ENCODE results near the gene TVP23A.
"Not testable (repeated sequence)": the region's sequence is repeated elsewhere in the genome, so short reads cannot be mapped to it uniquely, and the experiment has no call there.

Gene TVP23A

DNA sequence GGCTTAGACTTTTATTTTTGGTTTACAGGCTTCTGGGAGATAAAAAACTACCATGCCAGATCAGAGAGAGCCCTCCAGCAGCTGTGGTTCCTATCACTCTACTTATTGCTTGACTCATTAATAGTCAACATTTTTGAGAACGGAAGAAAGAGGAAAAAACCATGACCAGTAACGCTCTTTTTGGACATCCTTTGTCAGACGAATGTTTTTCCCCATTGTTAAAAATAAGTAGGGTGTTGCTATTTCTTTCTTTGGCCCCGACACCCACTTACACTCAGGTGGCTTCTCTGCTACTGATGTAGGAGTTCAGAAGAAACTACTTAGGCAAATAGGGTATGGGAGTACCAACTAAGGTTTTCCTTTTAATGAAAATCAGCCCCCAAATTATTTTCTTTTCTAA, 27.5 kb downstream of the TVP23A start:
- no peak for DNase-seq

DNA sequence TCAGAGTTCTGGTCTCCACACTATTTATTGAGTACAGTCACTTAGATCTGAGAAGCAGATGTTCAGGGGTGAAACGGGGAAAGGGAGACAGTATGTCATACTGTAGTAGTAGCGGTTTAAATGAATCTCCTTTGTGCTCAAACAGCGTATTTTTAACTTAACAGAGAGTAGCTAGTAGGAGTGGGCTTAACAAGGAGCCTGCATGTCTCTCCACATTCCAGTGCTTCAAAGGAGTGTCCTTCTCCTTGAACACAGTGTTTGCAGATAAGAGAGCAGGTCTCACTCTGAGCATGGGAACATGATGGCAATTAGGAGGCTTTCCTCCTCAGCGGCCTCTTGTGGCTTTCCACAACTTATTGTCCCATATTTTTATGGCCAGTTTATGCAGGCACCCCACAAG, 30.0 kb downstream of the TVP23A start:
- not testable (repeated sequence) for DNase-seq

DNA sequence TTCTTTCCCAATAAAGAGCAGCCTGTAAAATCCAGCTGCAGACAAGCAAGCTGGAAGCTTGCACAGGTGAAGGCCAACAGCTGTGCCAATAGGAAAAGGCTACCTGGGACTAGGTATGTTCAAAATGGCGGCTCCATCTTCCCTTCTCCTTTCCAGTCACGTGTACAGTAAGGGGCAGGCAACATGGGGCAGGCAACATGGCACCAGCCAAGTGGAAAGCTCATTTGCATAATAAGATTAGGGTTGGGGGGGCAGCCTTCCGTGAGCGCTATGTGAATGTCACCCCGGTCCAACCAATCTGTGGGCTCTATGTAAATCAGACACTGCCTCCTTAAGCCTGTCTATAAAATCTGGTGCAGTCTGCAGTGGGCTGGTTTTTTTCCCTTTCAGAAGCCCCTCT, 31.3 kb downstream of the TVP23A start:
- DNase-seq: no peak

DNA sequence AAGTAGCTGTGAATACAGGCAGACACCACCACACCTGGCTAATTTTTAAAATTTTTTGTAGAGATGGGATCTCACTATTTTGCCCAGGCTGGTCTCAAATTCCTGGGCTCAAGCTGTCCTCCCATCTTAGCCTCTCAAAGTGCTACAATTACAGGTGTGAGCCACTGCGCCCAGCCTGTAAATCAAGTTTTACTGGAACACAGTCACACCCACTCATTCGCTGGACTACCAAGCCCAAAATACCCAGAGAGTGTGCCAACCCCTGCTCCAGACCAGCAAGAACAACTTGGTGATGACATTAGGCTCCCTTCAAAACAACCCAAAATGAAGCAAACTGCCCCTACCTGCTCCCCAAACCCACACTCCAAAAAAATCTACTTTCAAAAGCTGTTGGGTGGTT, 36.0 kb downstream of the TVP23A start:
- DNase-seq: no peak

DNA sequence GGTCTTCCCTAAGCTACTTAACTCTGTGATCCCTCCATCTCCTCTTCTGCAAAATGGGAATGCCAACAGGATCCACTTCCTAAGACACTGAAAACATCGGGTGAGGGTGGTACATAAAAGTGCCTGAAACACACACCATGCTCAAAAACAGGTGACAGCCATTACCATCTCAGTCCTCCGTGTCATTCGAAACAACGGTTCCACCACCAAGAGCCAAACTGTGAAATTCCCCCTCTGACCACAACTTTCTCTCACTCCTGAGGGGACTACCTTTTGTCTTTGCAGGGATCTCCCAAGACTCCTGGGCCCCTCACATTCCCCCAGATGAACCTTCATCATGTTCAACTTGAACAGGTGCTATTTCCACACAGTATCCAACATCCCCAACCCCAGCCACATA, 38.0 kb downstream of the TVP23A start:
- DNase-seq: no peak

DNA sequence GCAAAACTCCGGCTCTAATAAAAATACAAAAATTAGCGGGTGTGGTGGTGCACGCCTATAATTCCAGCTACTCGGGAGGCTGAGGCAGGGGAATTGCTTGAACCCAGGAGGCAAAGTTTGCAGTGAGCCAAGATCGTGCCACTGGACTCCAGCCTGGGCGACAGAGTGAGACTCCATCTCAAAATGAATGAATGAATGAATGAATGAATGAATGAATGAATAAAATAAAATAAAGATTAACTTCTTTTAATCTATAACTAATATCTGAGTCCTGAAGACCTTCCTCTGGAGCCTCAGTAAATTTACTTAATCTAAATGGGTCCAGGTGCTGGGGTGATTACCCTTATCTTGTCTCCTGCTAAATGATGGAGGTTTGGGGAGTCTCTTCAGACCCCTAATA, 38.7 kb downstream of the TVP23A start:
- DNase-seq: not testable (repeated sequence)

DNA sequence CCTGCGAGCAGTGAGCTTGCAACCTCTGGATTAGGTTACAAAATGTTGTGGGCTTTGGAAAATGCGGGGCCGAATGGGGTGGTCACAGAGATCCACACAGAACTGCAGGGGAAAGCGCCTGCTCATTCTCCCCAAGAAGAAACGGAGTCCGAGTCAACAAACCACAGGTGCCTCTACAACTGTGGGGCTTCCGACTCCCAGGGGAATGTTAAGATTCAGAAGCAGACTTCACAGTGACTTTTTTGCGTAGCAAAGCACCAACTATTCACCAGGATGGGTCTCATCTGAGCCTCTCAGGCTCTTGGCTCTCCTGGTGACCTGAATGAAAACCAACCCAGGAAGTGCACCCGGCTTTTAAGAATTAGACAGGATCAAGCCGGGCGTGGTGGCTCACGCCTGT, 41.2 kb downstream of the TVP23A start:
- DNase-seq: no peak

DNA sequence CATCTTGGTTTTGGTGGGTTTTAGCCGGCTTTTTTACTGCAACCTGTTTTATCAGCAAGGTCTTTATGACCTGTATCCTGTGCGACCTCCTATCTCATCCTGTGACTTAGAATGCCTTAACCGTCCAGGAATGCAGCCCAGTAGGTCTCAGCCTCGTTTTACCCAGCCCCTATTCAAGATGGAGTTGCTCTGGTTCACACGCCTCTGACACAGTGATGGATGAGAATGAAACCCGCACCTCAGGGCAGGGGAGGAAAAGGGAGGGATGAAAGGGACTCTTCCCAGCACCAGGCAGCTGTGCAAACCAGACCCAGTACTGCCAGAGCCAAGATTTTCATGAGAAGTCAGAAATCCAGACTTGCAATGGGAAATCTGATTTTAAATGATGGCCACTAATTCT, 41.7 kb downstream of the TVP23A start:
- DNase-seq: not testable (repeated sequence)

DNA sequence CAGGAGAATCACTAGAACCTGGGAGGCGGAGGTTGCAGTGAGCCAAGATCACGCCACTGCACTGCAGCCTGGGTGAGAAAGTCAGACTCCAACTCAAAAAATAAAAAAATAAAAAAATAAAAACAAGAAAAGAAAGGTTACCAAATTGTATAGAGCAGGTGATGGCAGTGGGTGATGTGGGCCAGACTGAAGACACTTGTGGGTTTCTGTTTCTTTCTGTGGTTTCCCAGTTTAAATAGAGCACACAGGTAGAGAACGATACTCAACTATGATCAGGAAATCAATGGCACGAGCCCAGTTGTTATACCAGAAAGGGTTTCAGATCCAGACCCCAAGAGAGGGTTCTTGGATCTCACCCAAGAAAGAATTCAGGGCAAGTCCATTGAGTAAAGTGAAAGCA, 42.3 kb downstream of the TVP23A start:
- DNase-seq: no peak

DNA sequence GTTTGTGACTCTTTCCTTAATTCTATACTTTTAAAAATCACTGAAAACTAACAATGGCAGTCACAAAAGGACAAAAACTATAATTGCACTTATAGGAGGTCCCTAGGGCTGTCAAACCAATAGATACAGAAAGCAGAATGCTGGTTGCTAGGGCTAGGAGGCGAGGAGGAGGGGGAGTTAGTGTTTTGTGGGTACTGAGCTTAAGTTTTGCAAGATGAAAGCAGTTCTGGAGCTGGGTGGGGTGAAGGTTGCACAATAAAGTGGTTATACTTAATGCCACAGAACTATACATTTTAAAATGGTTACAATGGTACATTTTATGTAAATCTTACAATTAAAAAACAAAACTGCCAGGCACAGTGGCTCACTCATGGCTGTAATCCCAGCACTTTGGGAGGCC, 47.7 kb downstream of the TVP23A start:
- DNase-seq: no peak

DNA sequence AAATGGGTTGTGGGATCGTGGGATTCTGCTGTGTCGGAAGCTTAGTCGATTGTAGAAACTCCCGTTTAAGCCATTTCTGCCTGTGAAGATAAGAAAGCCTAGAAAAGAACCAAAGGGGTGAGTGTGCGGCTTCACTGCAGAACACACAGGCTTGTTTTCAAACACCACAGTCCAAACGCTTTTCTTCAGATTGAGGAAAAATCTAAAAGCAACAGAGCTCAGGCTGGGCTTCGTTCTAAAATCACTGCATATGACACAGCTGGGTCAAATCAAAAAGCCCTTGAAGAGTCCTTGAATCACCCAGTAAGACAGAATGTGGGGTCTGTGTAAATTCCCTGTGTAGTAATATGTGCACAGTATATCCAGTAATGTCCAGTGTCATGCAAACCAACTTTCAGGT, 49.2 kb downstream of the TVP23A start:
- no peak for DNase-seq

DNA sequence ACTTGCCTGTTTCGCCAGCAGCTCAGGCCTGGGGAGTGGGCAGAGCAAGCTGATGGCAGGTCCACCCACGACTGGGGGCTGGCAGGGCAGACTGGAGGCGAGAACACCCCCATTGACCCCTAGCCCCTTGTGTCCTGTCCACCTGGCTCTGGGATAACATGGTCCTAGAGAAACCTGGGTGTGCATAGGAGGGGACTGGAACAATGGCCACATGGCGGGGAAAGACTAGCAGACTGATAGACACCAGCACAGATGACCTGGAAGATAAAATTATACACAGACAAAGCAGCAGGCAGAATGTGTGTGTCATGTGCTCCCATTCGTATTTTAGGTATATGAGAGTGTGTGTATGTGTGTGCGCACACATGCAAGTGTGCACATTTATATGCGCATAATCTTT, 51.5 kb downstream of the TVP23A start:
- no peak for DNase-seq

DNA sequence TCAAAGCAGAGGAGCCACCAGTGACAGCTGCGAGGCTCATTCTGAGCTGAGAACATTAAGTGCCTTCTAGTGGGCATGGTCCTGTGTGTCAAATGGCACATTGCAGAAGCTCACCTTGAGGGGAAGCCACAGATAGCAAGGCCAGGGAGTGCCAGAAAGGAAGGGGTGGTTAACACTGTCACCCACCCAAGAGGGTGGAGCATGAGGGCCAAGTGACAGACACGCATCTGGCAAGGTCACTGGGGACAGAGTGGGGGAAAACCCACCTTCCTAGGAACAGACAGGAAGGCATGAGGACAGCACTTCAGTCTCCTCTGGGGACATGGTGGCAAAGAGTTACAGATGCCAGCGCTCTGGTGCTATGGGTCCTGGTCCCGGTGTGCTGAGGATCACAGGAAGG, 52.8 kb downstream of the TVP23A start:
- DNase-seq: no peak

DNA sequence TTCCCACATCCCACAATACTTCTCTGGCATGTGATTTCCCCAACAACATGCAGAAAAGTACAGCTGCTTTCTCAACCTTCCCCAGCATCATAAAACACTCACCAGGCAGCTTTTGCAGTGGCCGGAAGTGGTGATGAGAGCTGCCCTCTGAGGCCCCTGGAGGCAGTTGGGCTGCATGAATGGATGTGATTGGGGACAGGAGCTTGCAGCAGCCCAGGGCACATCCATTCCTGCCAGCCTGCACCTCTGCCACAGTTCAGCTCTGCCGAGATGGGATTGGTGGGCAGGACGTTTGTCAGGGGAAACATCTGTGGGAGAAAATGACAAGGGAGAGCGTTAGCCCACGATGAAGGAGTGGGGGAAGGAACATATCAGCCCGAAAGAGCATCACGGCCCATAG, 55.1 kb downstream of the TVP23A start:
- no peak for DNase-seq

DNA sequence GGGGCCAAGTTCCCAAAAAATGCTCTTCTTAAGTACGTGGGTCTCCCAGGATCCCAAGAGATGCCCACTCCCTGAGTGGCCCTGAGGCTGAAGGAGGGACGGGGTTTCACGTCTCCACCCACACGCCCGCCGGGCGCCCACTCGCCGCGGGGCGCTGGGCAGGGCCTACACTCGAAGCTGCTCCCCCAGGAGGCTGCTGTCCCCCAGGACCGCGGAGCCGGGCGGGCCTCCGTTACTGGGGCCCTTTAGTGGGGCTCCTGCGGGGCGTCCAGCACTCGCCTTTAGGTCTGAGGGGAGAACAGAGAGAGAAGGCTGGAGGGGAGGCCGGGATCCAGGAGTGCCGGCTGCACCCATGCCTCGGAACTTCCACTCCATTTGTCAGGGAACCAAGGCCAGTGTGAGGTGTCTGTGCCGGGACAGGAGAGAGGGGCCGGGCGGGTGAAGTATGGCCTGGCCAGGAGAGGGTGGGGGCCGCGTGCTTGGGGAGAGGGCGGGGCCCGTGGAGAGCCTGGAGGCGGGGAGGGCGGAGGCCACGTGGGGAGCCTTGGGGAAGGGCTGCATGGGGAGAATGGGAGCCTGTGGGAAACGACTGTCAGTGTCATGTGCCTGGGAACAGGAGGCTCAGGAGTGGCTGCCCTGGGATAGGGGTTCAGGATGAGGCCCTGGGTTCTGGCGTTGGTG, 56.1 kb downstream of the TVP23A start:
- DNase-seq: no peak

DNA sequence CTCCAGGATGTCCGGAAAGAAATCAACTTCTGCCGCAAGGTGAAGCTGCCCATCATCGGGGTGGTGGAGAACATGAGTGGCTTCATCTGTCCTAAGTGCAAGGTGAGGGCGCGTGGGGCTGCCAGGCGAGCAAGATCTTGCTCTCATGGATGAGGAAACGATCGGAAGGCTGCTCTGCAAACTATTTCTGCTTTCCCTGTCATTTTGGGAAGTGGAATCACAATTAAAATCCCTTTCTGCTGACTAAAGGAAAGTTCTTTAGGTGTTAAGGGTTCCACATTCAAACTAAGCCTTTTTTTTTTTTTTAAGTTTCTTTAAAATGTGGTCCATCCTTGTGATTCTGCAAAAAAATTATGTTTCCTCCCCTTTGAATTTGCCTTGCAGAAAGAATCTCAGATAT, 57.2 kb downstream of the TVP23A start:
- DNase-seq: no peak

DNA sequence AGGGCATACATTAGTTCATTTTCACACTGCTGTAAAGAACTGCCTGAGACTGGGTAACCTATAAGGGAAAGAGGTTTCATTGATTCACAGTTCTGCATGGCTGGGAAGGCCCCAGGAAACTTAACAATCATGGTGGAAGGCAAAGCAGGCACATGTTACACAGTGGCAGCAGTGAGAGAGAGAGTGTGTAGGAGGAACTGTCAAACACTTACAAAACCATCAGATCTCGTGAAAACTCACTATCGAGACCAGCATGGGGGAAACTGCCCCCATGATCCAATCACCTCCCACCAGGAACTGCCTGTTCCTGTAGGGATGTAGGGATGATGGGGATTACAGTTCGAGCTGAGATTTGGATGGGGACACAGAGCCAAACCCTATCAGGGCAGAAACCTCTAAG, 57.7 kb downstream of the TVP23A start:
- no peak for DNase-seq

DNA sequence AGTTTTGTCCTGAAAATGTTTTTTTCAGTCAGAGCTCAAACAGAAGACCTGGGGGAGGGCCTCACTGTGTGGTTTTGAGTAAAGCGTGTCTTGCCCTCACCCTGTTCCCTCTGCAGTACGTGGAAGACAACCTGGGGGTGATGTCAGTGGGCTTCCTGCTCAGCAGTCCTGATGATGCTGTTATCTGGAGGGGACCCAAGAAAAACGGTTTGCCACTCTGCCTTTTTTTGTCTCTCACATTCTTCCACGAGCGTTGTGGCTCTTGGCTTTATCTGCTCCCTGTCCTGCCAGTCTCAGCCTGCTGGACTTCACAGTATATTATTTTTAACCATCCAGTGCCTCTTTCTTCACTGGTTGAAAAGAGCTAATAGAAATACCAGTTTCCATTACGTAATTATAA, 62.0 kb downstream of the TVP23A start:
- no peak for DNase-seq

DNA sequence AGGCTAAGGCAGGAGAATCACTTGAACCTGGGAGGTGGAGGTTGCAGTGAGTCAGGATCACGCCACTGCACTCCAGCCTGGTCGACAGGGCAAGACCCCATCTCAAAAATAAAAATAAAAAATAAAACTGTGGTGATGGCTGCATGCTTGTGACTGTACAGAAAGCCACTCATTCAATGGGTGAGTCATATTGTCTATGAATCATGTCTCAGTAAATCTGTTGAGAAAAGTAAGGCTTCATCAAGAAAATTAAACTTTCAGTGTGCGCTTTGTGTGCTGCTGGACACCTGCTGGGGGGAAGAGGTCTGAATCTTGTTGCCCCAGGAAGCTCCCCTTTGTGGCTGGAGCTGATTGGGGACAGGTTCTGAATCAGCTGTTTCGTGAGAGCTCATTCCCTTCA, 63.7 kb downstream of the TVP23A start:
- no peak for DNase-seq

DNA sequence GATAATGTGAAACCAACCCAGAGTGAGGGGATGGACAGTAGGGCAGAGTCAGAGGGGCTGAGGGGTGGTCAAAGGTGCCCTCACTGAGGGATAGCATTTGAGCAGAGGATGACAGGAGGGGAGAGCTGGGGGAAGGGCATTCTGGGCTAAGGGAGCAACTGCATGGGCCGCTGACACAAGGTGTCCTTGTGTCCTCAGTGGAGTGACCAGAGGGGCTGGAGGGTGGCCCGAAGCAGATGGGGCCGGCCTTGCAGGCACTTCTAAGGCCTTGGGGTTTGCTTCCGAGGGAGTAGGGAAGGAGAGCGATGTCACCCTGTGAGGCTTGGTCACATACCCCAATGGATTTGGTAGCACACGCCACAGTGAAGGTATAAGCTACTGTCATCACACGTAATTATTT, 64.9 kb downstream of the TVP23A start:
- DNase-seq: no peak

DNA sequence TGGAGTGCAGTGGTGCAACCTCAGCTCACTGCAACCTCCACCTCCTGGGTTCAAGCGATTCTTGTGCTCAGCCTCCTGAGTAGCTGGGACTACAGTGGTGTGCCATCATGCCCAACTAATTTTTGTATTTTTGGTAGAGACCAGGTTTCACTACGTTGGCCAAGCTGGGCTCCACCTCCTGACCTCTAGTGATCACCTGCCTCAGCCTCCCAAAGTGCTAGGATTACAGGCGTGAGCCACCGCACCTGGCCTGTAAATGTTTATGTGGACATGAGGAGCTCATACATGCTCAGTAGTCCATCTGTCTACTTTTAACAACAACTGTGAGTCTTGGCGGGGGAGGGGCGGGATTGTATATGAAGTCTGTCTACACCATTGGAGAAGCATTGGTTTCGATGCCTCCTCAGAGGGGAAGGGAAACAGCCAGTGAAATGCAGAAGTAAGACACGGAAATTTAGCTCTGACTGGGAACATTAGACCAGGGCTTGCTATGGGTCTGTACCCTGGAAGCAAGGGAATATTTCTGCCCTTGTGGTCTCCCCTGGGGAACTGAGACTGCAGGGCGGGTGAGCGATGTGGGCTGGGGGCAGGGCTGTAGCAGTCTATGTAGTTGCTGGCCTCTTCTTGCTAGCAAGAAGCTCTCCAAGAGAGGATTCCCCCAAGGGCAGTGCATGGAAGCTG, 65.6 kb downstream of the TVP23A start:
- DNase-seq: no peak

DNA sequence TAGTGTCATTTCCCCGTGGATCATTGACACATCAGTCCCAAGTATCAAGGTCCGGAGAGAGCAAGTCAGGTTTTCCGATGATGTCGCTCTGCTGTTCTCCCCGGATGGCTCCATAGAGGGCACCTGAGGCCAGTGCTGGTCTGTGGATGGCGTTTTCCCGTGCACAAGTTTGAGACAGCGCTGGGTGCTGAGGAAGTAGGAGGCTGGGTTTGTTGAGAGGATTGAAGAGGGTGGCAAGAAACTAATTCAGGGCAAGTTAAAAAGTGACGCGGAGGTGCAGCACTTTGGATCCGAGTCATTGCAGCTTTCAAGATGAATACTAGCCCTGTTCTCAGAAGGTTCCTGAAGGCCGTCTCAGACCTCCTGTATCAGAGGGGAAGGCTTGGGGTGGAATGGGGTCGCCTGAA, 67.3 kb downstream of the TVP23A start:
- no peak for DNase-seq

DNA sequence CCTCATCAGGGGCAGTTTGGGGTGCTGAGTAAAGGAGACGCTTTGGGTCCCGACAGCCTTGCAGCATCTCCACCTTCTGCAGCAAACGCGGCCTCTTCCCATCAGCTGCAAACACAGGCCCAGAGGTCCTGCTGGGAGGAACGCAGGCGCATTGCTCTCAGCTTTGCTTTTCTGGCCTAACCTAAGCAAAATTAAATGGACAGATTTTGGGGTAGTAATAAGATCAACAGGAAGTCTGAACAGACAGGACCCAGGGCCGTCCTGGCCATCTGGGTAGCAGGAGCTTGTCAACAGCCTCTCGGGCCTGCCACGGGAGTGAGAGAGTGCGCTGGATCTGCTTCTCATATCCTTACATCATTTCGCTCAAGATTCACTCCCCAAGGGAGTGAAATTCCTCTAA, 67.8 kb downstream of the TVP23A start:
- no peak for DNase-seq

DNA sequence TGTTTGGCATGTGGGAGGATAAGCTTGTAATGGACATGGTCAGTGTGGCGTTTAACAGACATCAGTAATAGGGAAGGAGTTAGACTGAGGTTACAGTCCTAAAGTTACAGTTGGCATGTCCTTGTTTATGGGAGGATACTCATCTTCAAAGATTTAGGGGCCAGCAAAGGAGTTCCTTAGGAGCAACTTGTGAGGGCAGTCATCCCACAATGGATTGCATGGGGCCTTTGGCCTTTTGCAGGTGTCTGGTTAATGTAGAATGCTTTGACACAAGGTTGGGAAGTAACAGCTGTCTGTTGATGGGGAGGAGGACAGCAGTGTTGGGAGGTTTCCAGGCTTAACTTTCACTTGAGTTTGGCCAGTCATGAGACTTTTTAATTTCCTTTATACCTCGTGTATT, 72.8 kb downstream of the TVP23A start:
- no peak for DNase-seq

DNA sequence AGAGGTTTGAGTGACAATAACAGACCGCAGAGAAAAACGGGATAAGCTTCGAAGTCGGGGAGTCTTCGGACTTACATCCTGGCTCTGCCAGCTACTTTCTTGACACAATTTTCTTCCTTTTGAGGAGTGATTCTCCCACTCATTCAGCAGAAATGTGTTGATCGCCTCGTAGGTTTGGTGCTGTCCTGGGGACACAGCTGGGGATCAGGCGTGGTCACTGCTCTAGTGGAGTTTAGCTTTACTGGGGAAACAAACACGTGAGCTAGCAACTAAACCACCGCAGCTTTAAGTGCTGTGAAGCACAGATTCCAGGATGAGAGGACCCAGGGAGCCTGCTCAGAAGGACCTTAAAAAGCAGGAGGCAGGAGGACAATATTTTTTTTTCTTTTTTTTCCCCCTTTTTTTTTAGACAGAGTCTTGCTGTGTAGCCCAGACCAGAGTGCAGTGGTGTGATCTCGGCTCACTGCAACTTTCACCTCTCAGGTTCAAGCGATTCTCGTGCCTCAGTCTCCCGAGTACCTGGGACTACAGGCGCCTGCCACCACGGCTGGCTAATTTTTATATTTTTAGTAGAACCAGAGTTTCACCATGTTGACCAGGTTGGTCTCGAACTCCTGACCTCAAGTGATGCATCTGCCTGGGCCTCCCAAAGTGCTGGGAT, 74.1 kb downstream of the TVP23A start:
- no peak for DNase-seq

Data from activated CD8-positive, alpha-beta memory T cell treated with anti-CD3 and anti-CD28 coated beads for 24 hours (primary cell).